ENCODE data around the gene RIT2. TPM values are rescaled to one million over a fixed set of nuclear protein-coding genes. Genes with fewer than 3 reads are reported as not detected.

The RIT2 gene
- total RNA-seq, 1 experiment from 2014 or later = not detected

- DNase-seq = no peak
- Mint-ChIP-seq H3K4me3 (ENCODE audit: low read depth, unreplicated experiment) (no peak overlapping the region), H3K4me1 (ENCODE audit: low read depth, unreplicated experiment) (no peaks in the 10 kb centered on the region), H3K9me3 (ENCODE audit: low read depth, unreplicated experiment) (no peaks in the 10 kb centered on the region), H3K36me3 (ENCODE audit: insufficient read depth, unreplicated experiment) (no peaks in the 10 kb centered on the region), H3K27me3 (ENCODE audit: unreplicated experiment) (no peaks in the 10 kb centered on the region), H3K27ac (ENCODE audit: unreplicated experiment) (no peak overlapping the region)
- TF ChIP-seq CTCF (IDR thresholded peaks at IDR 0.05; ENCODE audit: unreplicated experiment) = no peak
- CTCF ChIA-PET = no interaction called here
- intact Hi-C loops (cut with micrococcal nuclease; ENCODE audit: unreplicated experiment) = no loop called here
- no TSS peak for BruUV-seq (replicated peaks)
Observed at GRCh38 chr18:42883169-42883568, 232.3 kb downstream of the RIT2 start.

DNA sequence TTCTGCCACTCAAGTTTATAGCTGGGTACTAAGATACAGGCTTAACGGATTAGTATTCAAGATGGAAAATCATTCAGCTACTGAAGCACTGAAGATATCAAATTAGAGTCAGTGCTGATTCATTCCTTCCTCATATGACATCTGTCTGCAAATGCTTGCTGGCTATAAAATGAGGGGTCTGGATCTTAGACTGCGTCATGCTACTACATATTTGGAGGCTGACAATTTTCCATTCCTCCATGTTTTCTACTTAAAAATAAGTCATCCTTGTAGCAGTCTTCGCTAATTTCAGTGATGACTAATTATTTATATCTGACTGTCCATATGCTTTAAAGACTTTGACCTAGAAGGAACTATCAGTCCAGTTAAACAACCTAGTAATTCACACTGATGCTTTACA lies 233.4 kb downstream of the RIT2 start:
- H3K36me3 Mint-ChIP-seq (ENCODE audit: insufficient read depth, unreplicated experiment) = no peaks in the 10 kb centered on the region
- no peaks in the 10 kb centered on the region for H3K4me1 Mint-ChIP-seq (ENCODE audit: low read depth, unreplicated experiment)
- intact Hi-C loops (cut with micrococcal nuclease; ENCODE audit: unreplicated experiment) = no loop called here
- no peak for TF ChIP-seq CTCF (IDR thresholded peaks at IDR 0.05; ENCODE audit: unreplicated experiment)
- no peaks in the 10 kb centered on the region for H3K27me3 Mint-ChIP-seq (ENCODE audit: unreplicated experiment)
- no peaks in the 10 kb centered on the region for H3K9me3 Mint-ChIP-seq (ENCODE audit: low read depth, unreplicated experiment)
- no peak overlapping the region for H3K27ac Mint-ChIP-seq (ENCODE audit: unreplicated experiment)
- no TSS peak for BruUV-seq (replicated peaks)
- CTCF ChIA-PET = interaction anchor here (0.5 kb wide), 1 partner anchor 8 kb away, joined by 6 read pairs; no protein-coding TSS in a partner anchor
- no peak for DNase-seq
- no peak overlapping the region for H3K4me3 Mint-ChIP-seq (ENCODE audit: low read depth, unreplicated experiment)

- no TSS peak for BruUV-seq (replicated peaks)
- H3K4me1 Mint-ChIP-seq (ENCODE audit: low read depth, unreplicated experiment) = no peaks in the 10 kb centered on the region
- DNase-seq = no peak
- no peak overlapping the region for H3K4me3 Mint-ChIP-seq (ENCODE audit: low read depth, unreplicated experiment)
- H3K36me3 Mint-ChIP-seq (ENCODE audit: insufficient read depth, unreplicated experiment) = no peaks in the 10 kb centered on the region
- CTCF ChIA-PET = no interaction called here
- H3K9me3 Mint-ChIP-seq (ENCODE audit: low read depth, unreplicated experiment) = peaks cover 5% of the 10 kb centered on the region
- no peak overlapping the region for H3K27ac Mint-ChIP-seq (ENCODE audit: unreplicated experiment)
- no peak for TF ChIP-seq CTCF (IDR thresholded peaks at IDR 0.05; ENCODE audit: unreplicated experiment)
- H3K27me3 Mint-ChIP-seq (ENCODE audit: unreplicated experiment) = no peaks in the 10 kb centered on the region
- intact Hi-C loops (cut with micrococcal nuclease; ENCODE audit: unreplicated experiment) = no loop called here
Observed at GRCh38 chr18:42872838-42873237, 242.6 kb downstream of the RIT2 start.

GRCh38 chr18:42864876-42865275 lies 250.6 kb downstream of the RIT2 start:
- Mint-ChIP-seq H3K27me3 (ENCODE audit: unreplicated experiment) (no peaks in the 10 kb centered on the region), H3K36me3 (ENCODE audit: insufficient read depth, unreplicated experiment) (no peaks in the 10 kb centered on the region), H3K4me3 (ENCODE audit: low read depth, unreplicated experiment) (no peak overlapping the region), H3K4me1 (ENCODE audit: low read depth, unreplicated experiment) (no peaks in the 10 kb centered on the region), H3K9me3 (ENCODE audit: low read depth, unreplicated experiment) (peaks cover 4% of the 10 kb centered on the region), H3K27ac (ENCODE audit: unreplicated experiment) (no peak overlapping the region)
- no TSS peak for BruUV-seq (replicated peaks)
- CTCF ChIA-PET = no interaction called here
- no peak for TF ChIP-seq CTCF (IDR thresholded peaks at IDR 0.05; ENCODE audit: unreplicated experiment)
- intact Hi-C loops (cut with micrococcal nuclease; ENCODE audit: unreplicated experiment) = no loop called here
- DNase-seq = no peak
